A549 (cell line): ENCODE measurements around the gene KLK10. TPM values are rescaled to one million over a fixed set of nuclear protein-coding genes. Genes with fewer than 3 reads are reported as not detected.
"Not testable (repeated sequence)": the region's sequence is repeated elsewhere in the genome, so short reads cannot be mapped to it uniquely, and the experiment has no call there.

ENCODE experiments used
- ATAC-seq, 2 experiments: fragments of 200-7000 bp in 1 of 2; fragments of >200 bp in 1 of 2; cut with Nextera tagmentation in 1 of 2; cut with Tn5 transposase in 1 of 2; 3 replicates each; pipeline versions ENCODE4 v1.8.0 to v1.9.1; 2018 to 2020; ENCODE audit warnings: mild to moderate bottlenecking in 1 of 2, moderate library complexity in 1 of 2
- CTCF ChIA-PET: fragments of 300-600 bp; sonication (Branson Sonifier 250); formaldehyde crosslinking; extraction: SDS; loops from one replicate; lab custom pipeline; 2021; ENCODE audit warnings: antibody characterized with exemption, inconsistent platforms; lab: Yijun Ruan, JAX
- POLR2A ChIA-PET: fragments of 350-600 bp; formaldehyde crosslinking; extraction: SDS; loops from one replicate; lab custom pipeline; 2021; ENCODE audit warnings: antibody characterized with exemption, inconsistent platforms; lab: Yijun Ruan, JAX
- DNase-seq, 2 experiments: peaks; one replicate each; pipeline versions ENCODE4 v3.0.0 to v3.0.0-alpha.2; 2011 to 2016; ENCODE audit warnings: low read depth in 1 of 2, low spot score in 1 of 2
- FAIRE-seq: peaks from 2 replicates; lab custom pipeline; 2011; peaks lifted over from hg19 to GRCh38; lab: Jason Lieb, UNC
- H3K27ac ChIP-seq, 2 experiments: fragments of >200 bp; sonication (Bioruptor Twin); formaldehyde crosslinking; 3 replicates each; pipeline ENCODE4 v1.5.1; 2016 to 2017
- H3K4me1 ChIP-seq: fragments of >200 bp; sonication (Bioruptor Twin); formaldehyde crosslinking; 3 replicates; pipeline ENCODE4 v1.6.1; 2016
- H3K4me2 ChIP-seq: fragments of >200 bp; sonication (Bioruptor Twin); formaldehyde crosslinking; 3 replicates; pipeline ENCODE4 v1.6.1; 2016
- H3K4me3 ChIP-seq: fragments of >200 bp; sonication (Bioruptor Twin); formaldehyde crosslinking; 3 replicates; pipeline ENCODE4 v1.5.1; 2016
- H3K9me3 ChIP-seq: fragments of >200 bp; sonication (Bioruptor Twin); formaldehyde crosslinking; 3 replicates; pipeline ENCODE4 v1.6.1; 2016
- CHD2 ChIP-seq: fragments of 150-350 bp; IDR thresholded peaks from 2 replicates; pipeline ENCODE4 v1.6.1; 2014; ENCODE audit warnings: low read length; ENCODE audit not compliant: partially characterized antibody
- HOXB5 ChIP-seq: fragments of 250-450 bp; sonication (Bioruptor Pico); IDR thresholded peaks from 2 replicates; pipeline ENCODE4 v1.5.0; 2020; ENCODE audit warnings: mild to moderate bottlenecking, moderate library complexity
- KDM1A ChIP-seq: fragments of 200-600 bp; sonication (generic); IDR thresholded peaks from 2 replicates; pipeline ENCODE4 v1.6.1; 2016; ENCODE audit warnings: low read depth, mild to moderate bottlenecking
- MYC ChIP-seq: IDR thresholded peaks from 2 replicates; pipeline ENCODE4 v1.6.1; 2012; ENCODE audit warnings: mild to moderate bottlenecking, inconsistent platforms, low read length, improper control_type of control experiment, borderline replicate concordance
- NPAS2 ChIP-seq: fragments of 250-450 bp; sonication (Bioruptor Pico); IDR thresholded peaks from 2 replicates; pipeline ENCODE4 v1.8.0; 2022; ENCODE audit warnings: mild to moderate bottlenecking, moderate library complexity, borderline replicate concordance
- PBX3 ChIP-seq: IDR thresholded peaks from 2 replicates; pipeline ENCODE4 v1.6.1; 2012
- RARB ChIP-seq: fragments of 250-450 bp; sonication (Bioruptor Pico); IDR thresholded peaks from 2 replicates; pipeline ENCODE4 v1.8.0; 2021; ENCODE audit warnings: mild to moderate bottlenecking, moderate library complexity
- RNF2 ChIP-seq: fragments of 200-600 bp; sonication (generic); IDR thresholded peaks from 2 replicates; pipeline ENCODE4 v1.6.1; 2016; ENCODE audit warnings: low read depth, mild to moderate bottlenecking, antibody characterized with exemption, moderate library complexity, borderline replicate concordance
- TFCP2L1 ChIP-seq: fragments of 250-450 bp; sonication (Bioruptor Pico); IDR thresholded peaks from 2 replicates; pipeline ENCODE4 v1.5.0; 2021; ENCODE audit warnings: mild to moderate bottlenecking
- USF2 ChIP-seq: fragments of 450-650 bp; IDR thresholded peaks from 2 replicates; pipeline ENCODE4 v1.6.1; 2014; ENCODE audit warnings: antibody characterized with exemption
- ZFP36 ChIP-seq: fragments of 450-650 bp; IDR thresholded peaks from 2 replicates; pipeline ENCODE4 v1.6.1; 2014; ENCODE audit warnings: borderline replicate concordance; ENCODE audit not compliant: partially characterized antibody
- WGBS: methylation state at CpG from one replicate; pipeline ENCODE4 v1.1.6; 2017; ENCODE audit errors: missing lambda C conversion rate; 5-methylcytosine and 5-hydroxymethylcytosine counted together
- polyA plus RNA-seq, 4 experiments: library from polyadenylated mRNA; depleted of rRNA in 3 of 4; stranded (reverse); fragments of >200 nt; fragmentation: RNase III in 1 of 4; extraction: RNeasy Plus Mini Kit Qiagen cat#74134 plus additional on column Dnase treatment in 1 of 4; gene quantifications; 2 replicates in 3 of 4; 3 replicates in 1 of 4; pipeline ENCODE4 v1.2.3, GENCODE V29; 2011 to 2017

Gene KLK10
- polyA plus RNA-seq, 2 of the 4 experiments (the other 2 are of a cell fraction): 0.18 TPM; not detected in 1

DNA sequence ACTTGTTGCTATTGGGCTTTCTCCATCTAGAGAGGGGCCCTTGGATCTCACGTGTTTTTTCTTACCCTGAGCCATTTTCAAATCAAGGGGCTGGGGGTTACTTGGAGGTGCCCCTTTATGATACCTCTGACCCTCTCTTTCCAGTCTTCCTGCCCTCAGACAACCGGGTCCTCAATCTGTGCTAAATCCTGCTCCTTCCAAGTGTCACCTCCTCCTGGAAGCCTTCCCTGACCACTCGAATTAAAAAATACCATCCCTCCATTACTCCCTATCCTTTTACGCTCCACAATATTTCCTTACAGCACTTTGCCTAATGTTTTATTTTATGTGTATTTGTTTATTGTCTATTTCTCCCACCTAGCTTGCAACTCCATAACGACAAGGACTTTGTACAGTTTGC, 21.4 kb downstream of the KLK10 start:
- POLR2A ChIA-PET: no interaction called here
- CTCF ChIA-PET: interaction anchor here (0.6 to 2.0 kb wide), 5 partner anchors 19 to 154 kb away, joined by 3 to 9 read pairs (median 5); no protein-coding TSS in a partner anchor
- no peak for DNase-seq
- no peak overlapping the region for H3K27ac ChIP-seq
- H3K4me2 ChIP-seq: no peak overlapping the region
- ATAC-seq: no peak
- peak; percentile 28 for FAIRE-seq
- 26% methylated on average over 5 of the region's 5 CpGs for WGBS
- no peak overlapping the region for H3K4me3 ChIP-seq
- TF ChIP-seq ZFP36 (peak; percentile 67), MYC (no peak)
- H3K9me3 ChIP-seq: peaks cover 5% of the 10 kb centered on the region; the same call in 2 of the 3 replicates
- peaks cover 6% of the 10 kb centered on the region; the same call in 2 of the 3 replicates for H3K4me1 ChIP-seq

GRCh38 chr19:50994129-50994528, 25.4 kb downstream of the KLK10 start:
- peak in 1 of 2 experiments; percentile 71; a peak in 3 of 6 replicates for ATAC-seq
- WGBS: 35% methylated on average over 2 of the region's 2 CpGs
- H3K27ac ChIP-seq: no peak overlapping the region
- no peak overlapping the region for H3K4me2 ChIP-seq
- ChIA-PET CTCF (interaction anchor here (1.5 to 1.9 kb wide), 2 partner anchors 23 to 27 kb away, joined by 6 to 9 read pairs; no protein-coding TSS in a partner anchor), POLR2A (no interaction called here)
- H3K4me3 ChIP-seq: no peak overlapping the region
- no peak for TF ChIP-seq KDM1A
- TF ChIP-seq PBX3: no peak
- TF ChIP-seq USF2: peak; percentile 94
- no peak for TF ChIP-seq RARB
- no peak for TF ChIP-seq NPAS2 (CRISPR knock-in tag)
- no peaks in the 10 kb centered on the region for H3K4me1 ChIP-seq
- no peak for FAIRE-seq
- peak; percentile 65 to 75 for DNase-seq
- H3K9me3 ChIP-seq: peaks cover 5% of the 10 kb centered on the region; the same call in 2 of the 3 replicates

- Histone ChIP-seq H3K4me1 (no peaks in the 10 kb centered on the region), H3K4me3 (no peak overlapping the region)
- TF ChIP-seq CHD2 (no peak), TFCP2L1 (no peak)
- TF ChIP-seq, all 56 proteins: peak for 0
- no peak overlapping the region for H3K4me2 ChIP-seq
- H3K9me3 ChIP-seq: peaks cover 5% of the 10 kb centered on the region; the same call in 2 of the 3 replicates
- CTCF ChIA-PET: interaction anchor here (0.6 to 1.2 kb wide), 4 partner anchors 28 to 835 kb away, joined by 3 read pairs; no protein-coding TSS in a partner anchor
- WGBS: 22% methylated on average over 2 of the region's 2 CpGs
- no peak for ATAC-seq
- POLR2A ChIA-PET: no interaction called here
- no peak for FAIRE-seq
- H3K27ac ChIP-seq: no peak overlapping the region
- no peak for DNase-seq
These were observed 26.9 kb downstream of the KLK10 start for GRCh38 chr19:50992666-50993035.

GRCh38 chr19:50984416-50984815, 35.1 kb downstream of the KLK10 start:
- FAIRE-seq, H3K4me2 ChIP-seq, DNase-seq, CTCF ChIA-PET, H3K27ac ChIP-seq, H3K4me1 ChIP-seq, H3K4me3 ChIP-seq, POLR2A ChIA-PET, H3K9me3 ChIP-seq, ATAC-seq: not testable (repeated sequence)
- WGBS: 72% methylated on average over 14 of the region's 14 CpGs

DNA sequence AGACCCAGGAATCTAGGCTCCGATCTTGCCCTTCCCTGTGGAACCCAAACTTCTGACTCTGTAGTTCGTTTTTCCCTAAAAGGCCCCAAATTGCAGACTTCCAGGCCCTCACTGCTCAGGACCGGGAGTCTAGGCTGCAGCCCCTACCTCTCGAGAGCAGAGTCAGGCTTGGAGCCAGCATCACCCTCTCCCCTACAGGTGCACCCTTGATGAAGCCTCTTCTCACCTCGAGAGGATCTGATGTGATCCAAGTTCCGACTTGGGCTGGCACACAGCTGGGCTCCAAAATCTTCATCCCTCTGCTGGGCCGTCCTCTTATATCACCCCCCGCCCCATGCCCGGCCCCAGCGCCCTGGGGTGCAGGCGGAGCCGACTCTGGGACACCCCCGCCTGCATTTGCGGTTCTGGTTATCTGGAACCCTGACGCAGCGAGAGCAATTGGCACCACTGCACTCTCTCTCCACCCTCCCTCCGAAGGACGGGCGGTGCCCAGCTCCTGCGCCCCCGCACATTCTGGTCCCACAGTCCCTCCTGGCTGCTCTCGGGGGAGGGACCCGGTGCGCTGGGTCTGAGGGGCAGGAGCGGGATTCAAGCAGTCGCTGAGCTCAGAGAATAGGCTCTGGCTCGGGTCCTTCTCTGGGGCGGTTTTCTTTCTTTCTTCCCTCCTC, 35.8 kb downstream of the KLK10 start, which contains the start of gene KLK7:
KLK7 (minus strand) TSS at position 293 of the 668 bp plus-strand sequence. CDS start 1,518 bp downstream, outside the sequence.
- peaks cover 8% of the 10 kb centered on the region; the same call in 2 of the 3 replicates for H3K4me1 ChIP-seq
- H3K4me3 ChIP-seq: no peak within 1 kb of the TSS
- CTCF ChIA-PET: no interaction called here
- POLR2A ChIA-PET: no interaction called here
- no peak for DNase-seq
- H3K4me2 ChIP-seq: peak within 1 kb of the TSS; percentile 19; the same call in 2 of the 3 replicates
- no peak for FAIRE-seq
- no peak for TF ChIP-seq HOXB5
- no peak for TF ChIP-seq RNF2
- no peak for TF ChIP-seq PBX3
- 28% methylated on average over 25 of the region's 28 CpGs for WGBS
- no peak for ATAC-seq
- no peak within 1 kb of the TSS for H3K27ac ChIP-seq
- H3K9me3 ChIP-seq: no peaks in the 10 kb centered on the region
